COLO829 (cell line): ENCODE data around the gene KRTAP10-9.
"Not testable (repeated sequence)": the region's sequence is repeated elsewhere in the genome, so short reads cannot be mapped to it uniquely, and the experiment has no call there.

ENCODE experiments used
- DNase-seq: peaks from one replicate; pipeline ENCODE4 v3.0.0; 2012; ENCODE audit warnings: low spot score

The KRTAP10-9 gene

DNA sequence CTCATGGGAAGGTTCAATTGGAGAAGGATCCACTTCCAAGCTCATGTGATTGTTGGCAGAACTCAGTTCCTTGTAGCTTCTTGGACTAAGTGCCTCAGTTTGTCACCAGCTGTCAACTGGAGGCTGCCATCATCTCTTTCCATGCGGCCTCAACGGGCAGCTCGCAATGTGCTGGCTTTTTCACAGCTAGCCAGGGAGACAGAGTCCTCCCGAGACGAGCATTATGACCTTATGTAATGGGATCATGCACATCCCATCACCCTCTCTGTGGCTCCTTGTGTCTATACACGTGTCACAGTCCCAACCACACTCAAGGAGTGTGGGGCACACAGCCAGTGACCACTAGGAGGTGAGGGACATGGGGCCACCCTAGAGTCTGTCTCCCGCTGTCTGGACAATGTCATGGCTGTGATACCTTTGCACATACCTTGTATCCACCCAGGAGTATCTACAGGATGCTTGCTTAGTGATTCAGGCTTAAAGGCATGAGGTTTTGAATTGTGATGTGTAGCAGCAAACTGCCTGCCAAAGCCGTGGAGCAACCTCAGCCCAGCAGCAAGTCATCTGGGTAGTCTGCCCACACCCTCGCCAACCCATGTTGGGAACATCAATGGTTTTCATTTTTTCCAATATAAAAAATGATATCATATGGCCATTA is 30.7 kb upstream of the KRTAP10-9 start:
- DNase-seq: no peak

DNA sequence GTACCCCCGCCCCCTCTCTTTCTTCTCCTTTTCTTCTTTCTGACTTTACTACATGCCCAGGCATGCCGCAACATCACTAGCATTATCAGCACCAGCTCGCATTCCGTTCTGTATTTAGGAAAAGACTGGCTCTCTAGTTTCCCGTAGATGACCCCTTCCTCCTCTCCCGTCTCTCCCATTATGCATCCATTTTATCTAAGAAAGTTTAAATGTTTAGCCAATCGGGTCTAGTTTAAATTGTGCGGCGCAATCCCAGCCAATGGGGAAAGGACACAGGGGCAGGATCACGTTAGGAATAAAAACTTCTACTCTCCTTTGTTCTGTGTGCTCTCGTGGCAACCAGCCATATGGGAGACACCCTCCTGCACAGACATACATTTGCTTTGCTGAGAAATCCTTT is 28.8 kb upstream of the KRTAP10-9 start:
- DNase-seq: no peak

DNA sequence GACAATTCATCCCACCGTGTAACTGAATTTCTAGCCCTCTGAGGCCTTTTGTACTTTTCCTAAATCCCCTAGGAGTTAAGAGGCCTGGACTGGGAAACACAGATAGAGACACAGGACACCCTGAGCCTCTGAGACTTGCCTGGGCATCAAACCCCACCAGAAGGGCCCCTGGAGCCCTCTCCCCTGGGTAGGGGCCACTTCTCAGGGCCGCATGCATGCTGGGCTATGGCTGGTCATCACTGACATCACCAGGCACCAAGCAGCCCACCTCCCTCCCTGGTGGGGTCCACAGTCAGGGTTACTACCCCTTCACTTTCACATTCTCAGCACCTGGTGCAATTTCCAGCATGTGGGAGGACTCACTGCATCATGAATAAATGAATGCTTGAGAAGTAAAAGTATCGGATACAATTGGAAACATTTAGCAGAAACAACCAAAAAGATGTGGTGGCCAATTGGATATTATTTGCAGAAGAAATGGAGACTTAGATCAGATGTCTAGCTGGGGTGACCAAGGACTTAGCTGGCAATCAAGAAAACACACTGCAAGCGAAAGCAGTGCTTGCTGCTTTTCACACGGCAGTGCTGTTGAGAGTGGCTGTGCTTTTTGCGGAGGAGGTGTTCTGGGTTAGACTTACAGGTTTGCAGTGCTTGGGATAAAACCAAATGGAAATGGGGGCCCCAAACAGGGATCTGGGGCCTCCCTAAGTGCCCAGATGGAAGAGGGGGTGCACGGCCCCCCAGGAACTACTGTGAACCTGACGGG is 27.4 kb upstream of the KRTAP10-9 start:
- DNase-seq: no peak

DNA sequence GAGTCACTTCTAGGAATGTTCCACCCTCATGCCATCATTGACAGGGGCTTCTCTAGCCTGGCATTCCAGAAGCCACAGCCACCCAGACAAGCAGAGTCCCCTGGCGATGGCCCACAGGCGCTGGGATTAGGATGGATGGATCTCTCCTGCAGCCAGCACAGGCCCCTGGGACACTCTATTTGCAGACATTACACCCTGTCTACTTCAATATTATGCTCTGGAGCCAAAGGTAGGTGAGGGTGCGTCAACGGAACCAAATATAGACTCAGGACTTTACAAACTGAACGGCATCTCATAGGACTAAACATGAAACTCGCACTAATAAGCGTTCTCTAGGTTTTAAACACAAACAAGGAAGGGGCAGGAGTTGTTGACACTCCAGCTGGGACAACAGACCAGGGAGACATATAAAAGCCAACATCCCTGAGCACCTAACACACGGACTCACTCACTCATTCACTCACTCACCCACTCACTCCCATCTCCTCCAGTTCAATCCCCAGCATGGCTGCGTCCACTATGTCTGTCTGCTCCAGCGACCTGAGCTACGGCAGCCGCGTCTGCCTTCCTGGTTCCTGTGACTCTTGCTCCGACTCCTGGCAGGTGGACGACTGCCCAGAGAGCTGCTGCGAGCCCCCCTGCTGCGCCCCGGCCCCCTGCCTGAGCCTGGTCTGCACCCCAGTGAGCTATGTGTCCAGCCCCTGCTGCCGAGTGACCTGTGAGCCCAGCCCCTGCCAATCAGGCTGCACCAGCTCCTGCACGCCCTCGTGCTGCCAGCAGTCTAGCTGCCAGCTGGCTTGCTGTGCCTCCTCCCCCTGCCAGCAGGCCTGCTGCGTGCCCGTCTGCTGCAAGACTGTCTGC is 26.5 kb upstream of the KRTAP10-9 start, which contains the start of gene KRTAP10-7:
Gene KRTAP10-7 (plus strand): TSS at position 480 of the 861 bp plus-strand sequence. CDS start 25 bp downstream, at position 505.
- DNase-seq: not testable (repeated sequence)

DNA sequence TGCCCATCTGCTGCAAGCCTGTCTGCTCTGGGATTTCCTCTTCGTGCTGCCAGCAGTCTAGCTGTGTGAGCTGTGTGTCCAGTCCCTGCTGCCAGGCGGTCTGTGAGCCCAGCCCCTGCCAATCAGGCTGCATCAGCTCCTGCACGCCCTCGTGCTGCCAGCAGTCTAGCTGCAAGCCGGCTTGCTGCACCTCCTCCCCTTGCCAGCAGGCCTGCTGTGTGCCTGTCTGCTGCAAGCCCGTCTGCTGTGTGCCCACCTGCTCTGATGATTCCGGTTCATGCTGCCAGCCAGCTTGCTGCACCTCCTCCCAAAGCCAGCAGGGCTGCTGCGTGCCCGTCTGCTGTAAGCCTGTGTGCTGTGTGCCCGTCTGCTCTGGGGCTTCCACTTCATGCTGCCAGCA is 25.8 kb upstream of the KRTAP10-9 start:
- not testable (repeated sequence) for DNase-seq

DNA sequence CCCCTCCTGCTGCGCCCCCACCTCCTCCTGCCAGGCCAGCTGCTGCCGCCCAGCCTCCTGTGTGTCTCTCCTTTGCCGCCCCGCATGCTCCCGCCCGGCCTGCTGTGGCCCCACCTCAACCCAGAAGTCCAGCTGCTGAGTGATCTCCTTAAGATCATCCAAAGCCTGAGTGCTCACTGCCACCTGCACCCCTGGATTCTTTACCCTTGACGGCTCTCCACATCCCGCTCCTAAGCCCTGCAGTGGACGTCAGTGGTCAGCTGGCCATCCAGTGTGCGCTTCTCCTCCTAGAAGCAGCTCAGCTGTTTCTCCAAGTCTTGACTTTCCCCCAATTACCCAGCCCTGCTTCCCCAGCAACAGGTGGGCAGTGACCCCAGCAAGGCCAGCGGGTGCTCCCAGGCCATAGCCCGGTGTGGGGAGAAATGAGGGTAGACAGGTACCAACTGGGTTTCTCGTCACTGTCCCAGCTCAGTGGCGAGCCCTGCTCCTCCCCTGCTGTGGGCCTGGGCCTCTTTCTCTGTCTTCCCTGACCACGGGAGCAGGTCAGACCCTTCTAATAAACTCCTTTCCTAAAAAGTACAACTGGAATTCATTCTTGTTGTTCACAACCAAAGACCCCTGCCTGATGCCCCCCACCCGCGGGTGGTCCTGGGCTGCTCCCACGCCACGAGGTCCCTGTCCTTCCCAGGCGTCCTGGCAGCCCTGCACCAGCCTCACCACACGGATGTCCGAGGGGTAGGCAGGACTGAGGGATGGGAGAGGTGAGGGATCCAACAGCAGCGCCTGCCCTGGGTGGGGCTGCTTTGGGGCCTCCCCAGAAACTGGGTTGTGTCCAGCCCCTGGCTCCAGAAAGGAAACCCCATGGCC is 25.1 kb upstream of the KRTAP10-9 start:
- DNase-seq: no peak

DNA sequence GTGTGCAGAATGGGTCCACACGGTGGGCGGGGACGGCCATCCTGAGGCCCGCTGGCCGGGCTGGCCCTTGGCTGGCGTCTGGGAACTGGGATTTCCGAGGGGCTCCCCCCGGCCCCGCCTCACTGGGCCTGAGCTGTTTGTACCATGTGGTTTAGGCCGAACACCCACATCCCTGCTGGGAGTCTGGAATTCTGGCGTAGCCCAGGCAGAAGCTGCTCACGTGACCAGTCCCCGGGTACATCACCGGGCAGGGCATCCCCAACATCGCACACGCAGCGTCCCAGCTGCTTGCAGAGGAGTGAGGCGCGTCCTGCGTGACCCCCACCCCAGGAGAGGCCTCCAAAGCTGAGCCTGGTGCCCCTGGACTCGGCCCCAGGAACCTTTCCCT is 24.4 kb upstream of the KRTAP10-9 start:
- no peak for DNase-seq

DNA sequence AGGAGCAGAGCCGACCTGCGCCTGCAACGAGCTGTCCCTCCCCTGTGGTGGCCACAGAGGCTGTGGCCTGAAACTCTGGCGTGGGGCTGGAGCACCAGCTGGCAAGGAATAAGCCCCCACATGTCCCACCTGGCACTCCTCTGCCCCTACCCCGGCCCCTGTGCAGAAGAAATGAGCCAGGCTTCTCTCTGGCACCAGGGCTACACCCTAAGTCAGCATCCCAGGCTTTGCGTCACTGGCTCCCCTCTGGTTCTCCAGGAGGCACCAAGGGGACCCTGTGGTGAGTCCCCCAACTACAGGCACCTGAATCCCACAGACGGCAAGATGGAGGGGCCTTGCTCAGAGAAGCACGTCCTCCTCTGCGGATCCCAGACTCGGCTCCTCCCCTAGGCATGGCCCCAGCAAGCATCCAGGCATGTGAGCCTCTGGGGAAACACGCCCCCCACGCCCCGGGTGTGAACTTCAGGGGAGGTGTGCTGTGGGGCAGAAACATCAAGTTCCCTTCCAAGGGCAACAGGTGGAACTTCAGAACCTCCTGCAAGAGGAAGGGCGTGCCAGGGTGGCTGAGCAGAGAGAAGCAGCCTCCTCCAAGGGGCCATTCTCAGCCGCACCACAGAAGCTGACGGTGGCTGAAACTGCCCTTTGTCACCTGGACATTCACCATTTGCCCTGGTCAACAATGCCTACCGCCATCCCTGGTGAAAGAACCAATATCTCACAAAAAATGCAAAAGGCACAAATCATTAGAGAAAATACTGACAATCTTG is 23.6 kb upstream of the KRTAP10-9 start:
- DNase-seq: no peak

DNA sequence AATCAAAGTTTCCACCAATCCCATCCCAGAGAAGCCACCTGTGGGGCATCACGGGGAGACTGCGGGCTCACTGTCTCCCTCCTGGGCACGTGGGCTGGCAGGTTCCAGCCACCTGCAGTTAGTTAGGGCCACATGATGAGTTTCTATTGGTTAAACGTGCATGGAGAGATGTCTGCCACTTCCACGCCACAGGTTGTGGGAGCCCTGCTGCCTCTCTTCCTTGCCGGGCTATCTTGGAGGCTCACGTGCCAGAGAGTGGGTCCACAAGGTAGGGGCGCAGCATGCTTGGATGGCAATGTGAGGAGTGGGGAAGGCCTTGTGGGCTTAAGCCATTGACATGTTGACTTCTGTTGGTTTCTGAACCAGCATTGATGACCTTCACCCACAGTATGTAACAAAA is 23.0 kb upstream of the KRTAP10-9 start:
- no peak for DNase-seq

DNA sequence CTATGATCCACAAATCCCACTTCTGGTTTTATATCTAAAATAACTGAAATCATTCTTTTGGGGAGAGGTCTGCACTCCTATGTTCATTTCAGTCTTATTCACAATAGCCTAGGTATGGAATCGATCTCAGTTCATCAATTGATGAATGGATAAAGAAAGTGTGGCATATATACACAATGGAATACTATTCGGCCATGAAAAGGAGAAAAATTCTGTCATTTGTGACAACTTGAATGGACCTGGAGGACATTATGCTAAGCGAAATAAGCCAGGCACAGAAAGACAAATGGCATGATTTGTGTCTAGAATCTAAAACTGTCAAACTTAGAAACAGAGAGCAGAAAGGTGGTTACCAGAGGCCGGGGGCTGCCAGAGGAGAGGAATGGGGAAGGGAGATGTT is 20.4 kb upstream of the KRTAP10-9 start:
- DNase-seq: no peak

DNA sequence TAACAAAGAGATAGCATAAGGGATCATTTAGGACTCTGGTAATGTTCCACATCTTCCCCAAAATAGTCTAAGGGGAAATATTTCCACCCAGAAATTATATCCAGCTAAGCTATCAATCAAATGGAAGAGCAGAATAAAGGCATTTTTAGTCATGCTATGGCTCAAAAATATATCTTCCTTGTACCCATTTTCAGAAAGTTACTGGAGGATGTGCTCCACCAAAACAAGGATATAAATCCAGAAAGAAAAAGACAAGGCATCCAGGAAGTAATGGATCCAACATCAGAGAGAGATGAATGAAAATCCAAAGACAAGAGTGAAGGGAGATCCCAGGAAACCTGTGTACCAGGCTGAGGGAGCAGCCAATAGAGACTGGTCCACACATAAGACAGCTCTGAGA is 17.7 kb upstream of the KRTAP10-9 start:
- DNase-seq: no peak

DNA sequence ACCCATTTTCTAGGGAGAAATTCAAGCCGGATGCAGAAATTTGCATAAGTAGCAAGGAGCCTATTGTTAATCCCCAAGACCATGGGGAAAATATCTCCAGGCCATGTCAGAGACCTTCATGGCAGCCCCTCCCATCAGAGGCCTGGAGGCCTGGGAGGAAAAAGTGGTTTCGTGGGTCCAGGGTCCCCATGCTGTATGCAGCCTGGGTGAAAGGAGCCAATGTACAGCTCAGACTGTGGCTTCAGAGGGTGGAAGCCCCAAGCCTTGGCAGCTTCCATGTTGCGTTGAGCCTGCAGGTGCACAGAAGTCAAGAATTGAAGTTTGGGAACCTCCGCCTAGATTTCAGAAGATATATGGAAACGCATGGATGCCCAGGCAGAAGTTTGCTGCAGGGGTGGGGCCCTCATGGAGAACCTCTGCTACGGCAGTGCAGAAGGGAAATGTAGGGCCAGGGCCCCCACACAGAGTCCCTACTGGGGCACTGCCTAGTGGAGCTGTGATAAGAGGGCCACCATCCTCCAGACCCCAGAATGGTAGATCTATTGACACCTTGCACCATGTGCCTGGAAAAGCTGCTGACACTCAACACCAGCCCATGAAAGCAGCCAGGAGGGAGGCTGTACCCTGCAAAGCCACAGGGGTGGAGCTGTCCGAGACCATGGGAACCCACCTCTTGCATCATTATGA is 16.6 kb upstream of the KRTAP10-9 start:
- not testable (repeated sequence) for DNase-seq

DNA sequence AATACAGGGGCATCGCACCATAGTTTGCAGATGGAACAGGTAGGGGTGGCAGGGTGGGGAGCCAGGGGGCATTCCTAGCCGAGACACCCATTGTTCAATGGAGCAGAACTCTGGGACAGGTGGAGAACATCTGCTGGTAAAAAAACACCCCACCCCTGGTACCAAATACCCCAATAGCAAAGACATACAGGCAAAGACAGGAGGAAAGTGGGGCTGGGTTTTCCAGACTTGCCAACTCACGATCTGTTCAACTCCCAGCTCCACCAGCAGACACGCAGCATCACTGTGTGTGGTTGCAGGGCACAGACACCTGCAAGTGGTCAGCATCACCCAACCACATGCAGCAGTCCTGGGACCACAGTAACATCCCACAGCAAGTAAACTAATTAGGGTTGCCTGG is 15.3 kb upstream of the KRTAP10-9 start:
- no peak for DNase-seq

DNA sequence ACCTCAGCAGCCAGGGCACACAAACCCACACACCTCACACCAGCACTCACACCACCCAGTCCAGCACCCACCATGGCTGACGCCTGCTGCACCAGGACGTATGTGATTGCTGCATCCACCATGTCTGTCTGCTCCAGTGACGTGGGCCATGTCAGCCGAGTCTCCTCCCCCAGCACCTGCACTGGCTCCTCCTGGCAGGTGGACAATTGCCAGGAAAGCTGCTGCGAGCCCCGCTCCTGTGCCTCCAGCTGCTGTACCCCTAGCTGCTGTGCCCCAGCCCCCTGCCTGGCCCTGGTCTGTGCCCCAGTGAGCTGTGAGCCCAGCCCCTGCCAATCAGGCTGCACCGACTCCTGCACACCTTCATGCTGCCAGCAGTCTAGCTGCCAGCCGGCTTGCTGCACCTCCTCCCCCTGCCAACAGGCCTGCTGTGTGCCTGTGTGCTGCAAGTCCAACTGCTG is 14.8 kb upstream of the KRTAP10-9 start, which contains the start of gene KRTAP10-8:
Gene KRTAP10-8 (plus strand): TSS at position 51 of the 458 bp plus-strand sequence. CDS start 22 bp downstream, at position 73.
- DNase-seq: no peak

DNA sequence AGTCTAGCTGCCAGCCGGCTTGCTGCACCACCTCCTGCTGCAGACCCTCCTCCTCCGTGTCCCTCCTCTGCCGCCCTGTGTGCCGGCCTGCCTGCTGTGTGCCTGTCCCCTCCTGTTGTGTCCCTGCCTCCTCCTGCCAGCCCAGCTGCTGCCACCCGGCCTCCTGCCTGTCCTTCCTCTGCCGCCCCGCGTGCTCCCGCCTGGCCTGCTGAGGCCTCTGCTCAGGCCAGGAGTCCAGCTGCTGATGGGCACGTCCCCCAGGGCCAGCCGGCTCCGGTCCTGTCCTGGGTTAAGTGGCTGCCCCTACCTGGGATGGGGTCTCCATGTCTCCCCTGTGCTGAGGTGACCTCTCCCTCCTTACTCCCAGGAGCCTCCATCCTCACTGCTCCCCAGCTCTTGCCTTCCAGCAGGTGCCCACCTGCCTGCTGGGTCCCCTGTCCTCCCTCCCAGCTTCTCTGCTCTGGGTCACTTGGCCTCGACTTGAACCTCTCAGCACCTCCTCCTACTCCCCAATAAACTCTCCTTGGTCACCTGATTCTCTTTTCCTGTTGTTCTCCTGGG is 14.1 kb upstream of the KRTAP10-9 start:
- DNase-seq: no peak

DNA sequence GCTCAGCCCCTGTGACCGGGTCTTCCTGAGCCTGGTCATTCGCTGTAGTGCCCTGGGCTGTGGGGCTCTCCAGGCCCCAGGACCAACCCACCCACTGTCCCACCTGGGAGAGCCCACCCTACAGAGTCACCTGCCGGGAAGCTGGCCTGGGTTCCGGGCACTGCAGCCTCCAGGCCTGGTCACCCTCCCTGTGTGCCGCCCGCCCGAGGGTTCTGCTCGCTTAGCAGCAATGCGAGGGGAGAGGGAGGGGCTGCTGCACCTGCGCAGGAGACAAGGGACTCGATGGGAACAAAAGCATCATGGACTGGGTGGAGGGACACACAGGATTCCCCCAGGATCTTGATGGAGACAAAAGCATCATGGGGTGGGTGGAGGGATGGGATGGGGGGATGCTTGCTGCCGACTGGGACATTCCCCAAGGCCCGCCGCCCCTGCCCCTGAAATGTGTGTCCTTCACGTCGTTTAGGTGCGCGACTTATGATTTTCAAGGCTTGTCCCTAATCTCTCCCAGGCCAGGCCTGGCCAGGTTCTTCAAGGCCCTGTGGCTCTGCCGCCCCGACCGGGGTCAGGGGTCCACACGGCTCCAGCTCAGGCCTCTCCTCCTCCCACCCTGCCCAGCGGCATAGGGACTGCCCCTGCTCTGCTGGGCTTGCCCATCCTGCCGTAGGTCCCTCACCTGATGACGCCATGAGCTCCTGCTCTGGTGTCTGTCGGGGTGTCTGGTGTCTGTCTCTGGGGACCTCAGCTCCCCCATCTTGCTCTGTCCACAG is 13.3 kb upstream of the KRTAP10-9 start:
- DNase-seq: no peak

DNA sequence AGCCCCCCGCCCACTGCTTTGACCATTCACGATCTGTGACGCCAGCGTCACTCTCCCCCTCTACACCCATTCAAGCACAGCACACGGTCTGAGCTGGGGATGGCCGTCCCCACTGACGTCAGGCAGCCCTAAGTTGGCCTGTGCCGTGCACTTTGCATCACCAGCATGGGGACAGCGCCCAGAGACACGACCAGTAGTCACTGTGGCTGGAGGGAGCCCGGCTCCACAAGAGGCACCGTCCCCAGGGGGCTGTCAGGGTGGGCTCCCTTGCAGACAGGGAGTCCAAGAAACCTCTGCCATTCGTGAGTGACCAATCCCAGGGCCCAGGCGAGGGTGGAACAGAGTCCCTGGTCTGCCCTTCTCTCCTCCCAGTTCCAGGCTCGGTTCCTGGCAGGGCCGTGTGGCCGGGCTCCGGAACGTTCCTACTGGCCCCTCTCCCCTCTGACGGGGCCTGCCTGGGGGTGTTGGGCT is 12.7 kb upstream of the KRTAP10-9 start:
- DNase-seq: no peak

DNA sequence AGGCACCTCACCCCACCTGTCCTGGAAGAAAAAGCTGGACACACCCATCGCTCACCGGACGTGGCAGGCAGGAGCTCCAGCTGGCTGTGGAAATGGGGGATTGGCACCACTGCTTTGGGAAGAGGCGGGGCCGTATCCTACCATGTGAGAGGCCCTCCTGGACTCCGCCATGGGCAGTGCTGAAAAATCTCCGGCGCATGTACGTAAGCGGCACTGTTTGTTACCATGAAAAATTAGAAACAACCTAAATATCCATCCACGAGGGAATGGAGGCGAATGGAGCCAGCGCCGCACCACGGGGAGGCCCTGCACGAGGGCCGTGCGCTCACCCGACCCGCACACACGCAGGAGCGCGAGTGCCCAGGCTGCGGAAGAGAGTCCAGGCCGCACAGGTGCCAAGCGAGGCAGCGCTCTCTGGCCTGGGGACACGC is 11.9 kb upstream of the KRTAP10-9 start:
- DNase-seq: no peak

DNA sequence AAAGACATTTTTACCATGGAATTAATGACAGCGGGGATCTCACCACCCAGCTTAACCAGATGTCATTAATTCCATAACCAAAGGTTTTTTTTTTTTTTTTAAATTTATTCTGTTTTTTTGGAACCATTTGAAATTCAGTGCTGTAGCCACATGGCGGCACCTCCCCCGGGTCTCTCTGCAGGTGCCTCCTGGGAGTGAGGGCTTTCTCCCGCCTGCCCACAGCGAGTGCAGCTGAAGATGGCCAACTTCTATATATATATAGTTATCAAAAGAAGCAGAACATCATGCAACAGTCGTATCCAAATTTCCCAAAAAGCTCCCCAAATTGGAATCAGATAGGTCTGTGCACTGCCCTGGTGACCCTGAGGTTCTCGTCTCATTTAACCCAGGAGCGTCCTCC is 11.4 kb upstream of the KRTAP10-9 start:
- no peak for DNase-seq
